RCC 7860 (cell line): ENCODE measurements around the gene LMX1B.

ENCODE experiments used
- DNase-seq: peaks from one replicate; pipeline ENCODE4 v3.0.0-alpha.2; 2015; ENCODE audit warnings: low spot score
- FAIRE-seq: peaks from 2 replicates; lab custom pipeline; 2012; peaks lifted over from hg19 to GRCh38; lab: Jason Lieb, UNC

Gene LMX1B

GRCh38 chr9:126630458-126631237 is 16.9 kb downstream of the LMX1B start:
- FAIRE-seq (peak; percentile 86), DNase-seq (peak; percentile 67)

- DNase-seq (no peak), FAIRE-seq (no peak)
Observed at GRCh38 chr9:126631254-126631653, 17.5 kb downstream of the LMX1B start.

GRCh38 chr9:126633881-126634558 is 20.3 kb downstream of the LMX1B start:
- FAIRE-seq: no peak
- no peak for DNase-seq

- no peak for FAIRE-seq
- DNase-seq: no peak
Observed at GRCh38 chr9:126635061-126635460, 21.3 kb downstream of the LMX1B start.

- no peak for FAIRE-seq
- no peak for DNase-seq
Observed at GRCh38 chr9:126635661-126636439, 22.1 kb downstream of the LMX1B start.

- FAIRE-seq (no peak), DNase-seq (no peak)
Observed at GRCh38 chr9:126636983-126637798, 23.5 kb downstream of the LMX1B start.

GRCh38 chr9:126638571-126639132 is 24.9 kb downstream of the LMX1B start:
- no peak for FAIRE-seq
- DNase-seq: no peak

GRCh38 chr9:126639318-126640000 is 25.7 kb downstream of the LMX1B start:
- no peak for DNase-seq
- FAIRE-seq: no peak

- no peak for FAIRE-seq
- no peak for DNase-seq
Observed at GRCh38 chr9:126641118-126641851, 27.6 kb downstream of the LMX1B start.

GRCh38 chr9:126642010-126642744 is 28.4 kb downstream of the LMX1B start:
- FAIRE-seq: no peak
- no peak for DNase-seq

GRCh38 chr9:126642839-126643238 is 29.1 kb downstream of the LMX1B start:
- FAIRE-seq (no peak), DNase-seq (no peak)

GRCh38 chr9:126643945-126644527 is 30.3 kb downstream of the LMX1B start:
- DNase-seq (no peak), FAIRE-seq (no peak)

- no peak for FAIRE-seq
Observed at GRCh38 chr9:126646162-126646561, 32.4 kb downstream of the LMX1B start.

GRCh38 chr9:126647585-126648411 is 34.1 kb downstream of the LMX1B start:
- FAIRE-seq: no peak

More at GRCh38 chr9:126646162-126646561, 32.4 kb downstream of the LMX1B start:
- DNase-seq: no peak

GRCh38 chr9:126649477-126649876 is 35.7 kb downstream of the LMX1B start:
- FAIRE-seq: no peak

More at GRCh38 chr9:126647585-126648411, 34.1 kb downstream of the LMX1B start:
- no peak for DNase-seq

GRCh38 chr9:126650404-126651341 is 36.9 kb downstream of the LMX1B start:
- DNase-seq (no peak), FAIRE-seq (no peak)

More at GRCh38 chr9:126649477-126649876, 35.7 kb downstream of the LMX1B start:
- no peak for DNase-seq
